Measurements from ENCODE around the gene NEGR1. TPM values are rescaled to one million over a fixed set of nuclear protein-coding genes. Genes with fewer than 3 reads are reported as not detected.

NEGR1 gene
- polyA plus RNA-seq, 3 donors from 2014 or later: 1.7 TPM; not detected in 2

DNA sequence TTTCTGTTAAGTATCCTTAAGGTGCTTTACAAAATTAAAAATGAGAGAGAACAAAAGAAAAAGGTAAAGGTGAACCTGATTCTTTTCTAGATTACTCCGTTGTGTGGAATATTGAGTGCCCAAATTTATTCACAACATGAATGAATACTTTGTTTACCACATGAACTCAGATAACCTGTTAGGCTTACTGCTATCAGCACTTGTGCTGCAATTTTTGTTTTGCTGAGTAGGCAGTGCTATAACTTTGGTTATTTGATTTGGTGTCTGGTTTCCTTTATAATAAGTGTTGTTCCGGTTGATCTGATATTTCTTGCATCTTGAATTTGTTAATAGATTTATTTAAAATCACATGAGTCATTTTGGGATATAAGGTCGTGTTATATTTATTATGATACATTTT is 195.9 kb downstream of the NEGR1 start:
- no peak overlapping the region for H3K27ac Mint-ChIP-seq
- H3K4me3 Mint-ChIP-seq: no peak overlapping the region
- no peaks in the 10 kb centered on the region for H3K36me3 Mint-ChIP-seq
- peaks cover 0 to 10% (median 0%) of the 10 kb centered on the region in 6 donors for H3K9me3 Mint-ChIP-seq
- no peak for DNase-seq
- peaks cover 0 to 1% (median 0%) of the 10 kb centered on the region in 3 donors for H3K27me3 Mint-ChIP-seq (ENCODE audit: low read depth in 3 of 3)
- no peaks in the 10 kb centered on the region for H3K4me1 Mint-ChIP-seq

DNA sequence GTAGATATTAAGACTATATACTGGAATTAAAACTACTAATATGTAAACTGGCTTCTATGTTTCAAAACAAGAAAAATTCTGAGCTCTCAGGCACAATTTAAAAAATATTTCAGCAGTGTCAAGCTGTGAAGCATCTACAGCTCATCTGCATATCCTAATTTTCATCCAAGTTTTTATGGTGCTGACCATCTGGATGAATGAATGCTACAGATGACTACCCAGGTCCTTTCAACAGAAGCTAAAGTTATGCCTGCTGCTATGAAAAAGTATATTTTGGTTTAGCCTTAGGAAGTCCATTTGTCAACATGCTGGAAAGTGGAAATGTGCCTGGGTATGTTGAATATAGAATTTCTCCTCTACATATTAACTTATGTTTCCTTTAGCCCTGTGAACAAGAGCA is 206.9 kb downstream of the NEGR1 start:
- Mint-ChIP-seq H3K36me3 (no peaks in the 10 kb centered on the region), H3K9me3 (peaks cover 0 to 10% (median 0%) of the 10 kb centered on the region in 6 donors), H3K27ac (no peak overlapping the region), H3K27me3 (ENCODE audit: low read depth in 3 of 3) (no peaks in the 10 kb centered on the region), H3K4me1 (no peaks in the 10 kb centered on the region), H3K4me3 (no peak overlapping the region)
- no peak for DNase-seq

DNA sequence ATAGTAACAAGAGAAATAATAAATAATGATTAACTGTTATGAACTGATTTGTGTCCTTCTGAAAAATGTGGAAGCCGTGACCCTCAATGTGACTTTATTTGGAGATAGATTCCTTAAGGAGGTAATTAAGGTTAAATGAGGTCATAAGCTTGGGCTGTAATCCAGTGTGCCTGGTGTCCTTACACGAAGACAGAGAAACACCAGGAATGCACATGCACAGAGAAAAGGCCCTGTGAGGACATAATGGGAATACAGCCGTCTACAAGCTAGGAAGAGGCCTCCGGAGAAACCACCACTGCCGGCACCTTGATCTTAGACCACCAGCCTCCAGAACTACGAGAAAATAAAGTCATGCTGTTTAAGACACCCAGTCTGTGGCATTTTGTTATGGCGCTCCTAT is 215.9 kb downstream of the NEGR1 start:
- Mint-ChIP-seq H3K9me3 (peaks cover 0 to 14% (median under 1%) of the 10 kb centered on the region in 6 donors), H3K36me3 (peaks cover 0 to 4% (median 0%) of the 10 kb centered on the region in 3 donors), H3K27ac (no peak overlapping the region), H3K4me1 (peaks cover 0 to 14% of the 10 kb centered on the region in 2 donors), H3K4me3 (no peak overlapping the region), H3K27me3 (ENCODE audit: low read depth in 3 of 3) (no peaks in the 10 kb centered on the region)
- DNase-seq: no peak

DNA sequence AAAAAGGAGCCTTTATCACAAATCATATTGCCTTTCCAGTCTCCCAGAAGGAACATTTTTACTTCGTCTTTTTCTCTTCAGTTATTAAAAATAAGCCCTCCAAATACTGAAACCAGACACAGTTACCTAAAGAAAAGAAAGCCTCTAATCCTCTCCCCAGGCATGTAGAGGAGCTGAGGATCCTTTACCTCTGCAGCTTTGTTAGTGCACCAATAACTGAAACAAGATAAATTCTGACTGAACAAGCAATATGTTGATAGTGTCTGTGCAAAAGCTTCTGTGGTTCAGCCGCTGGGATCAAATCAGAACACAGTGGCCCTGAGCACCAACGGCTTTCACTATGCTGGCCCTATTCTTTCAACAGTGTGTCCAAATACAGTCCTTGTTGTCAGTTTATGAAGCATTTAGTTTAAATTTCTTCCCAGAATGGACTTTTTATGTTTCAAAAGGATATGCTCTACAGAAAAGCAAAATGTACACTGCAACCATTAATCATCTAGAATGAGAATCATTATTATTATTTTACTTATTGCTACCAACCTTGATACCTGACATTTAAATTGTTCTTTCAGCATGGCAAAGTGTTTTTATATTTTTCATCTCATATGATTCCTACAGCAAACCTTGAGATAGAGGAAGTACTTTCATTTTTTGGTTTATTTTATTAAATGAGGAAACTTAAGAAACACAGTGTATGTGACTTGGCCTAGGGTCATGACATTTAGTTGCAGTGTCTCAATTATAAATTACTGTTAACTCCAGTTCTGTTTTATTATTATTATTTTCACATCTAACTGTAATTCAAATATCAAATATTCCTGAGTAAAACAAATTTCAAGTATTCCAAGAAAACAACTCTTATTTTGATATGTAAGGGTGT is 217.9 kb downstream of the NEGR1 start:
- peaks cover 0 to 14% of the 10 kb centered on the region in 2 donors for H3K4me1 Mint-ChIP-seq
- no peak overlapping the region for H3K27ac Mint-ChIP-seq
- H3K36me3 Mint-ChIP-seq: peaks cover 0 to 2% (median 0%) of the 10 kb centered on the region in 3 donors
- peaks cover 0 to 12% (median 2%) of the 10 kb centered on the region in 6 donors for H3K9me3 Mint-ChIP-seq
- H3K4me3 Mint-ChIP-seq: peak overlapping the region in 3 of 5 donors; percentile 25 to 52 (median 38)
- no peak for DNase-seq
- no peaks in the 10 kb centered on the region for H3K27me3 Mint-ChIP-seq (ENCODE audit: low read depth in 3 of 3)

DNA sequence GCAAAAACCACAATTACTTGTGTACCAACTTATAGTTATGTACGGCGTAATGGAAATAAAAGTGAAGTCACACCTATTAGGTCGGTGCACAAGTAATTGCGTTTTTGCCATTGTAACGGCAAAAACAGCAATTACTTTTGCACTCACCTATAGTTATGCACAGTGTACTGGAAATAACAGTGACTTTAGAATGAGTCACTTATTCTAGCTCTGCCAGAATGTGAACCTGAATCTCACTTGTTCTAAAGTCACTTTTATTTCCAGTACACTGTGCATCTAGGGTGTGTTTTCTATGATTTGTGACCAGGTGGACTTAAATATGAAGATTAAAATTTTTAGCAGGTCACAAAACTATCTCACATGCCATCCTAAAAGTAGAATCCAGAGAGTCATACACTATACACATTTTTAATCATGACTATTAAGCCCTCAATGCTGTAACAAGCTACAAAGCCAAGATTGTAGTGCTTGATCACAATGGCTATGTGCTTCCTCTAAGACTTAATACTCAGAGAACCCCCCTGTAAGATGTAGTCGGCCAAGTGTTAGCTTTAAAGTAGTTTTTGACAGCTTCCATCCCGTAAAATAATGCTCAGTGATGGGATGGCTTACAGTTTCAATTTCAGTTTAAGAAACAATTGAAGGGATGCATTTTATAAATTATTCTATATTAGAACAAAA is 218.8 kb downstream of the NEGR1 start:
- no peak overlapping the region for H3K27ac Mint-ChIP-seq

DNA sequence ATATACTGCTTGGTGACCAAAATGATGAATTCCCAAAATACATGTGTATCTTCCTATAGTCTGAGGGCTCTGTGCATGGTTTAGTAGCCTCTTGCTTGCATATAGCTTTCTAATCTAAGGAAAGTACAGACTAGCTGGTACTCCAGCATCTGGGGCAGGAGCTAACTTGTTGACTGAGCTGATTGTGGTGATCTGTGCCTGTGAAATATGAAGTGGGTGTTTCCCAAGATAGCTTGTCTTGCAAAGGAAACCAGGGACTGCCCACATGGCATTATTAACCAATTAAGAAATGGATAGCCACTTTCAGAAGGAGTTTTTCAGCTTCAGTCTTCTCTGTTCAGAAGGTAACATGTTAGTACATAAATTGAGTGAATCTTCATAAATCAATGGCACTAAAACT is 219.8 kb downstream of the NEGR1 start:
- Mint-ChIP-seq H3K27ac (no peak overlapping the region), H3K36me3 (no peaks in the 10 kb centered on the region), H3K9me3 (peaks cover 0 to 15% (median 2%) of the 10 kb centered on the region in 6 donors), H3K4me3 (no peak overlapping the region), H3K27me3 (ENCODE audit: low read depth in 3 of 3) (no peaks in the 10 kb centered on the region), H3K4me1 (peaks cover 0 to 14% of the 10 kb centered on the region in 2 donors)
- DNase-seq: no peak

More for the DNA sequence above, 218.8 kb downstream of the NEGR1 start:
- H3K36me3 Mint-ChIP-seq: no peaks in the 10 kb centered on the region
- H3K4me3 Mint-ChIP-seq: peak overlapping the region in 2 of 5 donors; percentile 38 to 52
- H3K27me3 Mint-ChIP-seq (ENCODE audit: low read depth in 3 of 3): no peaks in the 10 kb centered on the region
- no peak for DNase-seq
- peaks cover 0 to 10% (median 2%) of the 10 kb centered on the region in 6 donors for H3K9me3 Mint-ChIP-seq
- peaks cover 0 to 14% of the 10 kb centered on the region in 2 donors for H3K4me1 Mint-ChIP-seq

DNA sequence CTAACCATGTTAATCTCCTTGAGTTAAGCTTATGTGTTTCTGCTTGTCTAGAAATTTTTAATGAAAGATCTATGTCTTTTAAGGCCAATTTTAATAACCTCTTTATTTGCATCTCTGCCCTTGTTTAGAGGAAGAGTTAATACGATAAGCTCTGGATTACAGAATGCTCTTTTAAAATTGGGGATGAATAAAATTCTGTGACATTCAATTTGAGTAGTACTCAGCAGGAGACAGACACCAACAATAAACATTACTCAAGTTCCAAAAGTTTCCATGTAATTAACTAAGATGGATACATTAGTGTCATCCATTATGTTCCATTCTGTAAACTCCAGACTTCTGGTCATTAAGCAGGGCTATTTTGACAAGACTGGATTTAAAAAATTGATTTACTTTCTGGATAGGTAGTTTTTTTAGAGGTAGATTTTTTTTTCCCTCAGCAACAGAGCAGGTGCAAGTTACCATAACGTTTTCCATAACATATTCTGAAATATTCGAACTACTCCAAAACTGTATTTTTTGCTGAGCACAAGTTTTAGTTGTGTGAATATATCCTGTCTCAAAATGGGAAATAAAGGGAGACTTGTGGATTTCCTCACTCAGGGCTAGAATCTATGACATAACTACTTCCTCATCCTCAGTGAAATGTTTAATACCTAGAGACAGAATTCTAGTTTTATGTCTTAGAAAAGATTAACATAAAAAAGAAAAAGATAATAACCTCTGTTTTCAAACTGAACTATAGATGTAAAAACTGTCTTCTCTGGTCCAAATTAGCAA is 221.7 kb downstream of the NEGR1 start:
- Mint-ChIP-seq H3K27ac (no peak overlapping the region), H3K9me3 (peaks cover 0 to 22% (median 3%) of the 10 kb centered on the region in 6 donors), H3K4me1 (peaks cover 0 to 14% of the 10 kb centered on the region in 2 donors), H3K36me3 (no peaks in the 10 kb centered on the region), H3K4me3 (no peak overlapping the region), H3K27me3 (ENCODE audit: low read depth in 3 of 3) (no peaks in the 10 kb centered on the region)
- DNase-seq: no peak

DNA sequence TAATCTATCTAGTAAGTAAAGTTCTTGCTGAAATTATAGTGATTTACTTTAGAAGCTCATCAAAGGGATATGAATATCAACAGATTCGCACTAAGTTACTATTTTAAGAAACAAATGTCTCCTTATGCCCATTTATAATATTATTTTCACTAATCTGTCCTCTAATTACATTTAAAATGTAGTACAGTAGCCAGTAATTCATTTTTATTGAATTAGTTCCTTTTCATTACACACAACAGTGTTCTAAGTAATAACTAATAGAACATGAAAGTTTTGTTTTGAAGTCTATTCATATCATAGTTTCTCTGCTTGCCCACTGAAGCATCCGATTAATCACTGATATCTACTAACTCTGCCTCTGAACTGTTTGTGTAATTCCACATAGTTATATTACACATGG is 225.8 kb downstream of the NEGR1 start:
- H3K4me3 Mint-ChIP-seq: no peak overlapping the region
- no peak for DNase-seq
- no peaks in the 10 kb centered on the region for H3K36me3 Mint-ChIP-seq
- no peak overlapping the region for H3K27ac Mint-ChIP-seq
- H3K4me1 Mint-ChIP-seq: no peaks in the 10 kb centered on the region
- peaks cover 0 to 16% (median 2%) of the 10 kb centered on the region in 6 donors for H3K9me3 Mint-ChIP-seq
- no peaks in the 10 kb centered on the region for H3K27me3 Mint-ChIP-seq (ENCODE audit: low read depth in 3 of 3)

DNA sequence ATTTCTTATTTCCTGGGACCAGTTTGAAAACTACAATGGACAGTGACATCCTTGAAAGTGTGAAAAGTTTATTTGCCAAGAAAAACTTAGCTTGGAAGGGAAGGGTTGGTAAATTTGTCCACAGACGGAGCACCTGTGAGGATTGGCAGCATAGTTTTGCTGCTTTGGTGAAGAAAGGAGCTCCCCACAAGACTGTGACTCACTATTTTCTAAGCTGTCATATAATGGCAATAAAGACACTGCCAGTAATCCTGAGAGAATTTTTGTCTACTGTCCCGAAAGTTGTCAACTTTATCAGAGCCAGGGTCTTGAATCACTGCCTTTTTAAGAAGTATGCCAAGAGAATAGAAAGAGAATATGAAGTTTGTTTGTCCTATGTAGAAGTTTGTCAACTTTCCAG is 230.8 kb downstream of the NEGR1 start:
- no peaks in the 10 kb centered on the region for H3K4me1 Mint-ChIP-seq
- H3K36me3 Mint-ChIP-seq: no peaks in the 10 kb centered on the region
- no peak overlapping the region for H3K4me3 Mint-ChIP-seq
- peaks cover 0 to 5% (median 2%) of the 10 kb centered on the region in 3 donors for H3K27me3 Mint-ChIP-seq (ENCODE audit: low read depth in 3 of 3)
- H3K27ac Mint-ChIP-seq: no peak overlapping the region
- H3K9me3 Mint-ChIP-seq: peaks cover 0 to 25% (median 3%) of the 10 kb centered on the region in 6 donors
- DNase-seq: no peak

DNA sequence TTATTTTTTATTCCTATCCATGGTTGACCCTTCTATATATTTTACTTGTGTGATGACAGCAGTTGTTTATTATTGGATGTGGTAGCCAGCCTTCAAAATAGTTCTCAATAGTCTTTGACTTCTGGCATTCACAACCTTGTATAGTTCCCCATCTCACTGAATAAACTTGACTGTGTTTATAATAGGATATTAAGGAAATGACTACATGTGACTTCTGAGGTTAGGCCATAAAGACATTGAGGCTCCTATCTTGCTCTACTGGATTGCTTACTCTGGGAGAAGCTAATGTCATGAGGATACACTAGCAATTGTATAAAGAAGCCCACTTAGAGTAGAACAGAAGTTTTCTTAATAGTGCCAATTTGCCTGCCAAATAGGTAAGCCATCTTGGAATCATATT is 231.8 kb downstream of the NEGR1 start:
- Mint-ChIP-seq H3K36me3 (no peaks in the 10 kb centered on the region), H3K27me3 (ENCODE audit: low read depth in 3 of 3) (peaks cover 0 to 5% (median 2%) of the 10 kb centered on the region in 3 donors), H3K4me1 (no peaks in the 10 kb centered on the region), H3K9me3 (peaks cover 0 to 26% (median 3%) of the 10 kb centered on the region in 6 donors), H3K4me3 (no peak overlapping the region), H3K27ac (no peak overlapping the region)
- DNase-seq: no peak

DNA sequence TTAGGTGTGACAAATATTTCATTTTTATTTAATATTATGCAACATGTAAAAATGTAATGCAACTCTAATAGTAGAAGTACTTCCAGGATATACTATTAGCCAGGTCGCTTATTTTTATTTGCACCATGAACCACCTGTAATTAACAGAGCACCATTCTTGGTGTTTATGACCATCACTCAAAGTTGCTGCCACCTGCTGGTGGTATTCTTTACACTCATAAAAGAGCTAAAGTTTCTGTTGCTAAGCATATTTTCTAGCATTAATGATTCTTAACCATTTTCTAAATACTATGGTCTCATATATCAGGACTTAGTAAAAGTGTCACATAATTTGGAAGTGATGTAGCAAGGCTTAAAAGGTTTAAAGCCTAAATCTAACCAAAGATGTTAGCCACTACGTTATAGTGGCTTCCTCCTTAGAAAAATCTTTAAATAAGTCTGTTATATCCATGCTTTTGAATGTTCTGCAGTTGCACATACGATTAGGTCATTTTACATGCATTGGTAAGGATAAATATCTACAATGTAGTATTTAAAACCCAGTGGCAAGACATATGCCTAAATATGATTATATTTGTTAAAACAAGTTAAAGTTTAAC is 244.5 kb downstream of the NEGR1 start:
- H3K4me3 Mint-ChIP-seq: no peak overlapping the region
- H3K27ac Mint-ChIP-seq: no peak overlapping the region
- H3K9me3 Mint-ChIP-seq: peaks cover 0 to 11% (median 0%) of the 10 kb centered on the region in 6 donors
- no peaks in the 10 kb centered on the region for H3K36me3 Mint-ChIP-seq
- H3K4me1 Mint-ChIP-seq: no peaks in the 10 kb centered on the region
- DNase-seq: peak in 1 of 3 donors; percentile 1
- peaks cover 0 to 2% (median 0%) of the 10 kb centered on the region in 3 donors for H3K27me3 Mint-ChIP-seq (ENCODE audit: low read depth in 3 of 3)

DNA sequence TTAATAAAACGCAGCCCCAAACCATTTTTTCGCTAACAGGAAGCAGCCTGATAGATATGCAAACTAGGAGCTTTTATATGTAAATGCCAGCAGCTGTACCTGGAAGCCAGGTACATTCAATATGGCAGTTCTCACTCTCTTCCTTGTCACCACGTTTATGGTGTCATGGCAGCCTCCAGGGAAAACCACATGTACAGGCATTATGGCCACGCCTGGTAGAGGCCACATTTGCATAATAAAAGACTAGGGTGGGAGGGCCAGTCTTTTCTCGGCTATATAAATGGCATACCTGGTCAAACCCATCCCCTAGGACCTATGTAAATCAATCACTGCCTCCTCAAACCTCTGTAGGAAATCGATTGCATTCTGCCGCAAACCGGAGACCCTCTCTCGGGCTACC is 247.5 kb downstream of the NEGR1 start:
- Mint-ChIP-seq H3K27ac (no peak overlapping the region), H3K9me3 (peaks cover 0 to 15% (median 2%) of the 10 kb centered on the region in 6 donors), H3K27me3 (ENCODE audit: low read depth in 3 of 3) (no peaks in the 10 kb centered on the region), H3K36me3 (no peaks in the 10 kb centered on the region), H3K4me1 (no peaks in the 10 kb centered on the region), H3K4me3 (no peak overlapping the region)
- DNase-seq: no peak
